NCI-H1436 treated with DMSO at 0.1 percent for 48 hours (cell line): ENCODE data around the gene AGPAT4.
"Not testable (repeated sequence)": the region's sequence is repeated elsewhere in the genome, so short reads cannot be mapped to it uniquely, and the experiment has no call there.

Experiments used
- DNase-seq: peaks from one replicate; lab custom pipeline; 2025; lab: John Stamatoyannopoulos, UW

The AGPAT4 gene, protein sequence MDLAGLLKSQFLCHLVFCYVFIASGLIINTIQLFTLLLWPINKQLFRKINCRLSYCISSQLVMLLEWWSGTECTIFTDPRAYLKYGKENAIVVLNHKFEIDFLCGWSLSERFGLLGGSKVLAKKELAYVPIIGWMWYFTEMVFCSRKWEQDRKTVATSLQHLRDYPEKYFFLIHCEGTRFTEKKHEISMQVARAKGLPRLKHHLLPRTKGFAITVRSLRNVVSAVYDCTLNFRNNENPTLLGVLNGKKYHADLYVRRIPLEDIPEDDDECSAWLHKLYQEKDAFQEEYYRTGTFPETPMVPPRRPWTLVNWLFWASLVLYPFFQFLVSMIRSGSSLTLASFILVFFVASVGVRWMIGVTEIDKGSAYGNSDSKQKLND

DNA sequence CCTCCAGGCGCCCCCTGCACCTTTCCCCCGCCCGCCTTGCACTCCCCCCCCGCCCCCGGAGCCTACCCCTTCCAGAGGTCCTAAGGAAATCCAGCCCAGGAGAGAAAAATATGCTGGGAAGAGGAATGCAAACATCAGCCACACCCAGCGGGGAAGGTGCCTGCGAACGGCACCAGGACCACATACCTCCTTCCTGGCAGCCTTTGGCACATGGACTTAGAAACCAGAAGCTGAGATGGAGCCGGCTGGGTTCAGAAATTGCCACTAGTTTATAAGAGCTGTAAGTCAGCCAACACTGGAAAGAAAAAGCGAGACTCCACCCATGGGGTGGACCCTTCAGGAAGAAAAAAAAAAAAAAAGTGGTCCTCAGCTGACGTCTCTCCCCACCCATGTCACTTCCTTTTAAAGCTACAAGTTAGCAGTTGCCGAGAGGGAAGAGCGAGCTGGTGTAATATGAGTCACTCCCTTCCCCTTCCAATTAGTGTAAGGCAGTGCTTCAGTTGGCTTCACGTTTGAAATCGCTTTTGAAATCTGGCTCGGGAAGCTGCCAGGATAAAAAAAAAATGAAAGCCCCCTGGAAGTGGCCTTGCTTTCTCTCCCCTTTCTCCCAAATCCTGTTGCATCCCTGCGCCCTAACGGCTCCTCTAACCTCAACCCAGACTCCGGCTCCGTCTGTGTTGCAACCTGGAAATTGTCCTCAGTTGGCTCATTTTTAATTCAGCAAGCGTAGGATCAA is at the start of gene AGPAT4:
Gene AGPAT4 (minus strand): TSS at position 310 of the 736 bp plus-strand sequence. CDS start 41,848 bp downstream, outside the sequence.
- peak; percentile 90 for DNase-seq

DNA sequence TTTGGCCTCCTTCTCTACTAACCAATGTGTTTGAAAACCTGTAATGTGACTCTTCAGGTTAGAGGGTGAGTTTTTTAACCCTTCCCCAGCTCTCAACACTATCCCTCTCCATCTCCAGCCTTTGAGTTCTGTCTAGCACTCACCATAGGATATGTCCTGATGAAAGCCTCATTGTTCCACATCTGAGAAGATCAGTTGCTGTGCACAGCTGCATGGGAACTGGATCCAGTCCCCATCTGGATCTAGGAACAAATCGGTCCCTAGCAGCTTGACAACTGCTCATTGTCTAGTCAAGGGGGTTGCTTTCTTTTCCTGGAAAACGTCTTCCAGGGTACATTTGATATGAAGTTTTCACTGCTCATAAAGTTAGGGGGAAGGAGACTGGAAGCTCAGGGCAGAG is 45.4 kb upstream of the AGPAT4 start:
- no peak for DNase-seq

DNA sequence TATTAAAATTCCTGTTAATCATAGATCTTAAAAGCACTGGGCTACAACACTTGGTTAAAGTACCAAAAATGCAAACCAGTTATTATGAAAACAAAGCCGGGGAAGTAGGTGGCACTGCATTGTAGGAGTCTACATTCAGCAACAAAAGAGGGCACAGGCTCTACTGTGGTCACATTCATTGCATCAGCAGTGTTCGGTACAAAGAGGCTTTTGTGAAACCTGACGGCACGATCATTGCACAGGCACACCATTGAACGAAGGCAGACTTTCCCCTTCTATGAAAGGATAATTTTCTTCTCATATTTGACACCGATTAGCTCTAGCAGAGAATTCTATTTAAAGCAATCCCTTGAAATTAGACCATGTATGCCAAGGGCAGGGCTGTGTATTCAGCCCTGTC is 44.6 kb upstream of the AGPAT4 start:
- DNase-seq = no peak

DNA sequence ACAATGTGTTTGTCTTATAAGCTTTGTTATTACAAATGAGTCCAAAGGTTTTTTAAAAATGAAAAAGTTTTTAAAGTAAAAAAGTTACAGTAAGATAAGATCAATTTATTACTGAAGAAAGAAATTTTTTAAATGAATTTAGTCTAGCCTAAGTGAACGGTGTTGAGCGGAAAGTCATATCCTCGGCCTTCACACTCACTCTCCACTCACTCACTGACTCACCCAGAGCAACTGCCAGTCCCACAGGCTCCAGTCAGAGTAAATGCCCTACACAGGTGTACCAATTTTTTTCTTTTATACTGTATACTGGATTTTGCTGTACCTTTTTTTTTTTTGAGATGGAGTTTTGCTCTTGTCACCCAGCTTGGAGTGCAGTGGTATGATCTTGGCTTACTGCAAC is 42.7 kb upstream of the AGPAT4 start:
- DNase-seq = no peak

DNA sequence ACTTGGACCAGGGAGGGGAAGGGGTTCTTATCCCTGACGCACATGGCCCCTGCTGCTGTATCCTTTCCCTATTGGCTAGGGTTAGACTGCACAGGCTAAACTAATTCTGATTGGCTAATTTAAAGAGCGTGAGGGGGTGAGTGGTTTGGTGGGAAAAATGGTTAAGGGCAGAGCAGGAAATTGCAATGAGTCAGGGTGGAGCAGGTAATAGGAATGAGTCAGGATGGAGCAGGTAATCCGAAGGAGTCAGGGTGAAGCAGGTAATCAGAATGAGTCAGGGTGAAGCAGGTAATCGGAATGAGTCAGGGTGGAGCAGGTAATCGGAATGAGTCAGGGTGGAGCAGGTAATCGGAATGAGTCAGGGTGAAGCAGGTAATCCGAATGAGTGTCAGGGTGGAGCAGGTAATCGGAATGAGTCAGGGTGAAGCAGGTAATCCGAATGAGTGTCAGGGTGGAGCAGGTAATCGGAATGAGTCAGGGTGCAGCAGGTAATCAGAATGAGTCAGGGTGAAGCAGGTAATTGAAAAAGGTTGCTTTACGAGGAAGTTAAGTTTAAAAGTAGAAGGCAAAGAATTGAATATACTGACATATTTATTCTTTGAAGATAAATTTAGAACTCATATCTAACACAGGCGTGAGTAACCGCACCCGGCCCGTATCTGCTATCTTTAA is 41.5 kb upstream of the AGPAT4 start:
- DNase-seq = not testable (repeated sequence)

DNA sequence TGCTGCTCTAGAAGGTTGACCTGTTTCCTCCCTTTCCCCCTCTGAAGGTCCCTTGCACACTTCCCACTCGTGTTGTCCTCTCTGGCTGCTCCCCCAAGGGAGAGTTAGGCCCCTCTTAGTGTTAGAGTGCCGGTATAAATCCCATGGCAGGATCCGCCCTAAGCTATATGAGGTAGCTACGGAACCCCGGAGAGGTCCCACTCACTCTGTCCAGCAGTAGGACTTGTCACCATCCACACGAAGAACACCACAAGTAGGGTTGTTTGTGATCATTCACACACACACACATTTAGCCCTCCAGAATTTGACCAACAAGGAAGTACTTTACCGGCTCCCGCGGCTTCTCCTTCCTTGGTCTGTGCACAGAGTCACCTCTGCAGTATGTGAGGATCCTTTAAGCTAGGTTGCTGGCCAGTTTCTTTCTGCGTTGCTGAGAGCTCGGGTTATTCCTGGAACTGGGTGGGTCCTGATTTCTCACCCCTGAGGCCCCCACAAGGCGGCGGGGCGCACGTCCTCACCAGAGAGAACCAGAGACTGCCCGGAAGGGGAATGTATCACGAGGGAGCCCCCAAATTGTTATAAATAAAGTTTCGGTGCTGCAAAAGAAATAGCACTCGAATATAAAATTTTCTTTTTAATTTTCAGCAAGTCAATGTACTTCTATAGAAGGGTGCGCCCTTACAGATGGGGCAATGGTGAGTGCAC is 40.8 kb upstream of the AGPAT4 start:
- not testable (repeated sequence) for DNase-seq

DNA sequence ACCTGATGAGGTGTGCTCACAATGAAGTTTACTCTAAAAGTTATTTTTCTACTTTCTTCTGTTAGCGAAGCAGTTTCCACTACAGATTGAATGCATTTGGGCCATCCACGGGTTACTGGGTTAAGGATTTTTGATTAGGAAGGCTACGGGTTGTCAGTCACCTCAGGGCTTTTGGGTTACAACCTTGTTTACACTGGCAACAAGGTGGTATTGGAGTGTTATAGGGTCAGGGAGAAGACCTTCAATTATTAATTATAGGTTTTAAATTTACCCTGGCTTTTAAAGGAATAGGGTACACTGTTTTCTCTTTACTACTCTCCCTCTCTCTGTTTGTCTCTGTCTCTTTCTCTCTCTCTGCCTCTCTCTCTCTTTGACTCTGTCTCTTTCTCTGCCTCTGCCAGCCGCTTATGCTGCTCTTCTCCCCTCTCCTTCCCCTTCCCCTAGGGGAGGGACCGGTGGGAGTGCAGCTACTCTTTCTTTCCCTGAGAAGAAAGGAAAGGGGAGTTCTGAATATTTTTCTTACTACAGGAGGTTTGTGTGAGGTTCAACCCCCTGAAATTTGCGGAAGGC is 40.2 kb upstream of the AGPAT4 start:
- DNase-seq = no peak

DNA sequence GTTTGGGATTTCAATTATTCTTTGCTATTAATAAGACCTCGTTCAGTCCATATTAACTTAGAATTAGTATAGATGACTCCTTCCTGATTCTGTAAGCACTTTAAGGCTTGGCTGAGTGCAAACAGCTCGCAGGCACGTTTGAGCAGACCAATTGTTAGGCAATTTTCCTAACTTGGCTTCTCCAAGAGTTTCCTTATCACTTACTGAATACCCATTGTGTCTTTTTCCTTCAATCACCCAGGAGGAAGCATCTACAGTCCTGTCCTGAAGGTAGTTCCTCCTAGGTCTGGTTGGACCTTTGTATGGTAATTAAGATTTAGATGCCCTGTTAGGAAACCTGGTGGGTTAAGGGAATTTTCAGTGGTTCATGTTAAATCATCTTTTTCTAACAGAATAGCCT is 39.6 kb upstream of the AGPAT4 start:
- DNase-seq = not testable (repeated sequence)

DNA sequence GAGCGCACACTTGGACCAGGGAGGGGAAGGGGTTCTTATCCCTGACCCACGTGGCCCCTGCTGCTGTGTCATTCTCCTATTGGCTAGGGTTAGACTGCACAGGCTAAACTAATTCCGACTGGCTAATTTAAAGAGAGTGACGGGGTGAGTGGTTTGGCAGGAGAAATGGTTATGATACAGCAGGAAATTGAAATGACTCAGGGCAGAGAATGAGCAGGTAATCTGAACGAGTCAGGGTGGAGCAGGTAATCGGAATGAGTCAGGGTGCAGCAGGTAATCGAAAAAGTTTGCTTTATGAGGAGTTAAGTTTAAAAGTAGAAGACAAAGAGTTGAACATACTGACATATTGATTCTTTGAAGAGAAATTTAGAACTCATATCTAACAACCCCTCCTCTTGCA is 35.9 kb upstream of the AGPAT4 start:
- not testable (repeated sequence) for DNase-seq

DNA sequence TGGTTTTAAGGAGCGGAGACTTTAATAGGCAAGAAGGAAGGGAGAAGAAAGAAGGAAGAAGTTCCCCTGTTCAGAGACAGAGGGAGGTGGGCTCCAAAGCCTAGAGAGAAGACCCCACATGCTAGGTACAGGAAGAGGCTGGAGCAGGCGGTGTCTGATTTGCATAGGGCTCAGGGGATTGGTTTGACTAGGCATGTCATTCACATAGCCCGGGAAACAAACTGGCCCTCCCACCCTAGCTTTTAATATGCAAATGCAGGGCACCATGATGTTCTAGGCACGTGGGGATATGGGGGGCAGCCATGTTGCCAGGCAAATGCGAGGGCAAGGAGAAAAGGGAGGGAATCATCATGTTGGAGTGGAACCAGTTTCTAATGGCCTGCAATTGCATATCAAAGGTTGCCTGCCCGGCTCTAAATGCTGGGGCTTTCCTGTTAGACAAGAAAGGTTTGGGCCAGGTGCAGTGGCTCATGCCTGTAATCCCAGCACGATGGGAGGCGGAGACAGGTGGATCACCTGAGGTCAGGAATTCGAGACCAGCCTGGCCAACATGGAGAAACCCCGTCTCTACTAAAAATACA is 34.3 kb upstream of the AGPAT4 start:
- DNase-seq = no peak

DNA sequence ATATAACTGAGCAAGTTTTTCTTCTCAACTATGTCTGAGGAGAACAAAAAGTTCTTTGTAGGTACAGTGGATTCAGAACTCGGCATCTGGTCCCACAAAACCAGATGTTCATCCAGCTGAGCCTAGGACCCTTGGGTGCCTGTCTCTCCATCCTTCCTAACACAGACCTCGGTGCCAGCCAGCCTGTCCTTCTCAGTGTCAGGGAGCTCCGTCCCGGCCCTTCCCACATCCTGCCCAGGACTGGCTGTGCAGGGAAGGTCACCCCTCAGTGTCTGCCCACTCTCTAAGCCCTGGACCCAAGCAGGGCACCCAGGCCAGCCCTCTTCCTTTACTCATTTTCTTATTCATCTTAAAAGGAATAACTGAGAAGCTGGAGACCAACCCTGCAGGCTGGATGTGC is 32.0 kb upstream of the AGPAT4 start:
- no peak for DNase-seq

DNA sequence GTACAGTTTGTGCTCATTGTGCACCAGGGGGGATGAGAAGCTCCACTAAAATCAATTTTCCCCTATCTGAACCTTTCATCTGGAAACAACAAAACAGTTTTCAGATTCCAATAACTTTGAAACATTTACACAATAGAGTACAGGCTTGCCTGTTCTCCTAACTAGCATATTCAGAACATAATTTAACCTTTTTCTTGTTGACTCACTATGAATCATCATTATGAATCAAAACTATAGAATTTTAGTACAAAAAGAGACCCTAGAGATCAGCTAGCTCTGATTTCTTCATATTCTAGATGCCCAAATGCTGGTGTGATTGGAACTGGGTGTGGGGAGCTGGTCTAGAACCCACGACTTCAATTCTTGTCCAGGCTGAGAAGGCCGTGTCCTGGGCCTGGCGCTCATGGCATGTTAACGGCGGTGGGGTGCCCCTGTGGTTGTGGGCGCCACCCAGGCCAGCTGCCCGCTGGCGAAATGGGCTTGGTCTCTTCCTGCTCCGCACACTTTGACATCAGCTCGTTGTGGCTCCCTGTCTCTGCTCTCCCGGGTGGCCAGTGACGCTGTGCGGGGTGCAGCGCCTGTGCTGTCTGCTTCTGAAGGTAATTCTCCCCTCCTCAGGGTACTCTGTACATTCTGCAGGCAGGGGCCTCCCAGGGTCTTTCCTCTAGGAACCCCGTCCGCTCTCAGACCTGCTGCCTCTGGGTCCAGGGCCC is 29.9 kb upstream of the AGPAT4 start:
- no peak for DNase-seq

DNA sequence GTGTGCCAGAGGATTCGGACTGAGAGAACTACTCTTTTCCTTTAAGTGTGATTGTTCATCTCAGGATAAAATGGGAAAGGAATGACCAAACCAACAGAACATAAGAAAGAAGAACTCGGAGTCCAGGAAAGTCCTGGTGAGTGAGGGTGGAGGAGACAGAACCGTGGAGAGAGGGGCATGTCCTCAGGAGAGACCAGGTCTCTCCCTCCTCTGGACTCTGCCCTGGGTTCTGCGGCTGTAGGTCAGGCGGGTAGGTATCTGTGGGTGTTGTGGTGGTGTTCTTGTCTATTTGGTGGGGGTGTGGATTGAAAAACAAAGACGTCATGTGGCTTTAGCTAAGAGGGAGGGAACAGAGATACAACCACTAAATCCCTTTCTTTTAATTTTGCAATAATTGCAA is 29.1 kb upstream of the AGPAT4 start:
- no peak for DNase-seq

DNA sequence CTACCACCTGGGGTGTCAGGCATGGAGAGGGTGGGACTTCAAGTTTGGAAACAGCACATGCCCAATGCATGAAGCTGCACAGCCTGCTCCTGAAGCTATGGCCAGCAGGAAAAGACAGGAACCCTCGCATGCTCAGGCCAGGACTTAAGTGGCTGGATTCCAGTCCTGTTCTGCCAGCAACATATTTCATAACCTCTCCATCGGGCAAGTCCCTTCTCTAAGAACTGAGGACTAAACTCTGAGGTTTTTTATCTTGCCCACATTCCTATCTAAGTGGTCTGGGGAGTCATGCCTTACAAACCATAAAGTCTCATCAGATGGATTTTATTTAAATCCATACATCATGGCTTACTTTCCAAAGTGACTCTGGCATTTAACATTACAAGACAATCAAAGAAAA is 27.5 kb upstream of the AGPAT4 start:
- DNase-seq = no peak

DNA sequence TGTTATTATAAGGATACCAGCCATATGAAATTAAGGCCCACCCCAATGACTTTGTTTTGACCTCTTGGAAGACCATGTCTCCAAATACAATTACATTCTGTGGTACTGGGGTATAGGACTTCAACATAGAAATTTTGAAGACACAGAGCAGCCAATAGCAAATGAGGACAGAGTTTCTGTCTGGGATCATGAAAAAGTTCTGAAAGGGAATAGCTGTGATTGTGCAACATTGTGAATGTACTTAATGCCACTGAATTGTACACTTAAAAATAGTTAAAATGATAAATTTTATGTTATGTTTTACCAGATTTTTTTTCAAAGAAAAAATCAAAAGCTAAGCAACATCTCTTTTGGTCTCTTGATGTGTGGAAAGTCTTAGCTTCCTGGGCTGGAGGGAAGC is 27.0 kb upstream of the AGPAT4 start:
- DNase-seq = no peak

DNA sequence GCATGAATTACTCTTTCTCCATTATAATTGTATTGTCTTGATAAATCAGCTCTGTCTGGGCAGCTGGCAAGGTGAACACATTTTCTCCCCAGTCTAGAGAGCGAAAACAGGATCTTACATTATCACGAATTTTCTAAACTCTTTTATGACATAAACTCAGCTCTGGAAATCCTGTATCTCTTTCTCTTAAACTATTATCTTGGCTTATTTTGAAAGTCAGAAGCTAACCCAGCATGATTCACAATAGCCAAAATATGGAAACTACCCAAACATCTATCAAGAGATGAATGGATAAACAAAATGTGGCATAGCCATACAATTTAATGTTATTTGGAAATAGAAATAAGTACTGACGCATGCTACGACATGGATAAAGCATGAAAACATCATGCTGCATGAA is 25.9 kb upstream of the AGPAT4 start:
- no peak for DNase-seq

DNA sequence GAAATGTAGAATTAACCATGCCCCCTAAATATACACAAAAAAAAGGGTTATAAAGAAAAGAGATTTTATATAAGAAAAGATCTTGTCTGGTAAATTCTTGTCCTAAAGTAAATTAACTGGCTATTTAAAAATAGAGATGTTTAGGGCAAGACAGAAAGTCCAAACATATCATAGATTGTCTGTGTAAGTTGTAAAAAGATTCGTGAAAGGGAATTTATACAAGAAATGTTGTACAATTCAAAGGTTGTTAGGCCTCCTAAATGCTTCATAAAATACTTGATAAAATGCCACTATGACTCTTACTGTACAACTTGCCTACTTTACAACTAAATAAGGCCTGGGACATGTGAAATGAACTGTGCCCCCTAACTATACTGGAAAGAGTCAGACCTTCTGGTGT is 21.9 kb upstream of the AGPAT4 start:
- DNase-seq = no peak

DNA sequence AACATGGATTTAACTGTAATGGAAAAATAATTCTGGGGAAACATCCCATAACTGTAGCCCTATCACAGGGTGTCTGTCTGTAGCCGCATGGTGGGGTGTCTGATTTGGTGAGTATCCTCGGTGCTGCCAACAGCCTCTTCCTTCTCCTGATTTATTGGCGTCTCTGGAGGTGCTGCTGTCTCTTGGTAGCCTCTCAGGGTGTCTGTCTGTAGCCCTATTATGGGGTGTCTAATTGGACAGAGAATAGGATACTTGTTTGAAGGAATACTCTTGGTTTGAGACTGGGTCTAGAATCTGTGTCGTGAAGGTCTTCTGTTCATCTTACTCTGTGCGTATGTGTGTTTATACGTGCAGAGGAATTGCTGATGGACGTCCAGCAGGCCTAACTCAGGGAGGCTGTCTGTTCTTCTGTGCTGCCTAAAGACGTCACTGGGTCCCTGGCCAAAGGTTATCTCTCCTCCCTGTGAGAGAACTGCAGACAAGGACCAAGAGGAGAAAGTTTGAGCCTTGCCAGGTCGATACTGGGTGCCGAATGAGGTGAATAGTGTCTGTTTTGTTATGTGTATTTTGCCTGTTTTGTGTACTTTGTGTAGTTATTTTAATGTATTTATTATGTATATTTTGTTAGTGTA is 18.9 kb upstream of the AGPAT4 start:
- no peak for DNase-seq

DNA sequence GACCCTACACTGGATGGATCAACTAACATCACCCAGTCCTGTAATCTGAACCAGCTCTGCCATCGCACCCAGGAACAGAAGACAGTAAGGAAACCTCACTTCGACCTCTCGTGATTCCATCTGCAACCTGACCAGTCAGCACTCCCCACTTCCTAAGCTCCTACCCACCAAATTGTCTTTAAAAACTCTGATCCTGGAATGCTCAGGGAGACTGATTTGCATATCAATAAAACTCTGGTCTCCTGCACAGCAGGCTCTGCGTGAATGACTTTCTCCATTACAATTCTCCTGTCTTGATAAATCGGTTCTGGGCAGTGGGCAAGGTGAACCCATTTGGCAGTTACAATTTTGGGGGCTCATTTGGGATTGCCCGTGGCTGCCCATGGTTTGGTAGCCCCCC is 18.3 kb upstream of the AGPAT4 start:
- DNase-seq = no peak

DNA sequence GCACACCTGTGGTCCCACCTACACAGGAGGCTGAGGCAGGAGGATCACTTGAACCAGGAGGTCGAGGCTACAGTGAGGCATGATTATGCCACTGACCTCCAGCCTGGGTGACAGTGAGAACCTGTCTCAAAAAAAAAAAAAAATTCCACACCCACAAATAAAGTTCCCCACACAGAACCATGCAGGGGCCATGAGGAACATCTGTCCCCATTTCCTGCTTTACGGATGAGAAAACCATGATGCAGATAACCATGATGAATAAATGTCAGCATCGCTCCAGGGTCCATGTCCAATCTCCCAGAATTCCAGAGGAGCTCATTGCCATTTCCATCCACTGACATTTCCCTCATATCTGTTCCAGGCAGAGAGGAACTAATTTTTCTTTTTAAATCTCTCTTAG is 16.9 kb upstream of the AGPAT4 start:
- no peak for DNase-seq

DNA sequence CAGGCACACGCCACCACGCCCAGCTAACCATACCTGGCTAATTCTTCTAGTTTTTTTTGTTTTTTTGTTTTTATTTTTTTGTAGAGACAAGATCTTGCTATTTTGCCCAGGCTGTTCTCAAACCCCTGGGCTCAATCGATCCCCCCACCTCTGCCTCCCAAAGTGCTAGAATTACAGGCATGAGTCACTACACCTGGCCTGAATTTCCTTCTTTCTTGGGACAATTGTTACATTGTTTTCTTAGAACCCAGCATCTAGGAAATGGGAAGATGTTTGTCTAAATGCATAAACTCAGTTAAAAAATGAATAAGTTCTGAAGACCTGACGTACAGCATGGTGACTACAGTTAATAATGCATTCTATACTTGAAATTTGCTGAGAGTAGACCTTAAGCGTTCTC is 10.8 kb upstream of the AGPAT4 start:
- DNase-seq = no peak
